KOPT-K1 (cell line): ENCODE data around the gene SLC17A7.
A peak's percentile ranks its signal among the peaks of the same experiment; 100 is the strongest.
"Not testable (repeated sequence)": the region's sequence is repeated elsewhere in the genome, so short reads cannot be mapped to it uniquely, and the experiment has no call there.

Source experiments
- H3K27ac ChIP-seq: fragments of 200-600 bp; sonication (generic); 2 replicates; pipeline ENCODE4 v1.5.1; 2016; ENCODE audit warnings: antibody characterized with exemption, mild to moderate bottlenecking, low read depth, low read length; ENCODE audit not compliant: poor library complexity, severe bottlenecking
- H3K36me3 ChIP-seq: fragments of 200-600 bp; sonication (generic); 2 replicates; pipeline ENCODE4 v1.5.1; 2017; ENCODE audit warnings: antibody characterized with exemption, mild to moderate bottlenecking, low read length, moderate library complexity; ENCODE audit not compliant: insufficient read depth
- H3K9me3 ChIP-seq: fragments of 200-600 bp; sonication (generic); 2 replicates; pipeline ENCODE4 v1.5.1; 2017; ENCODE audit warnings: antibody characterized with exemption, low read length, mild to moderate bottlenecking; ENCODE audit not compliant: insufficient read depth, poor library complexity, severe bottlenecking

SLC17A7 gene

DNA sequence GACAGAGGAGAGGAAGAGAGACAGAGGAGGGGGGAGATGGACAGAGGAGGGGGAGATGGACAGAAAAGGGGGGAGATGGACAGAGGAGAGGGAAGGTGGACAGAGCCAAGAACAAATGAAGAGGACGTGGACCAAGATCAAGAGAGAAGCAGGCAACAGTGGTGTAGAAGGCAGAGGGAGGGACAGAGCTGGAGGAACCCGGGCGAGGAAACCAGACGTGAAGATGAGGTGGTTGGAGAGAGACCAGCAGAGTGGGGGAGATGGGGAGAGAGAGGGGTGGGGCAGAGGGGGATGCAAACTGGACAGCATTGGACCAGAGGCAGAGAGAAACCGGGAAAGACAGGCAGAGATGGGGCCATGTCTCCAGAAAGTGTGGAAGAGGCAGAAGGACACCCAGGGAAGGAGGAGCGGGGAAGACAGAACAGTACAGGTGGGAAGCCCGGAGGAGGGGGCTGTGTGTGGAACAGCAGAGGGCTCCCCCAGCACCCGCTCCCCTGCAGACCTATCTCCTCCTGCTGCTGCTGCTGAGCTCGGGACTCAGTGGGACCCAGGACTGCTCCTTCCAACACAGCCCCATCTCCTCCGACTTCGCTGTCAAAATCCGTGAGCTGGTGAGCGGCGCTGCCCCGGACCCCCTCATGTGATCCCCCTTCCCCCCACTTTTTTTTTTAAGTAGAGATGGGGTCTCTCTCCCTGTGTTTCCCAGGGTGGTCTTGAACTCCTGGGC lies 34.0 kb upstream of the SLC17A7 start:
- H3K9me3 ChIP-seq: no peaks in the 10 kb centered on the region
- H3K36me3 ChIP-seq: no peaks in the 10 kb centered on the region; the same call in 1 of the 2 replicates
- peak overlapping the region; percentile 85 for H3K27ac ChIP-seq

GRCh38 chr19:49474542-49474924 lies 33.2 kb upstream of the SLC17A7 start:
- H3K36me3 ChIP-seq: no peaks in the 10 kb centered on the region
- H3K27ac ChIP-seq: peak overlapping the region; percentile 85
- H3K9me3 ChIP-seq: no peaks in the 10 kb centered on the region

- Histone ChIP-seq H3K27ac (peak within 1 kb of the TSS; percentile 85), H3K9me3 (no peaks in the 10 kb centered on the region), H3K36me3 (no peaks in the 10 kb centered on the region)
Observed at GRCh38 chr19:49473868-49474541, 32.7 kb upstream of the SLC17A7 start, which contains the start of gene FLT3LG. TSS of gene FLT3LG (plus strand) at chr19:49474215. CDS start at chr19:49474640, 425 bp downstream.

DNA sequence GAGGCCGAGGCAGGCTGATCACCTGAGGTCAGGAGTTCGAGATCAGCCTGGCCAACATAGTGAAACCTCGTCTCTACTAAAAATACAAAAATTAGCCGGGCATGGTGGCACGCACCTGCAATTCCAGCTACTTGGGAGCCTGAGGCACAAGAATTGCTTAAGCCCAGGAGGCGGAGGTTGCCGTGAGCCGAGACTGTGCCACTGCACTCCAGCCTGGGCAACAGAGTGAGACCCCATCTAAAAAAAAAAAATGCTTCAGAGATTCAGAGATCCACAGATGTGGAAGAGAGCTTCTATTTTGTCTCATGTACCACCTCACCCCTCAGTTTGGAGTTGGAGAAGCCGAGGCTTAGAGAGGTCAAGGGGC lies 32.2 kb upstream of the SLC17A7 start:
- H3K36me3 ChIP-seq, H3K9me3 ChIP-seq: not testable (repeated sequence)
- peak overlapping the region; percentile 85 for H3K27ac ChIP-seq

- peak overlapping the region; percentile 85 for H3K27ac ChIP-seq
- no peaks in the 10 kb centered on the region for H3K36me3 ChIP-seq
- no peaks in the 10 kb centered on the region for H3K9me3 ChIP-seq
Observed at GRCh38 chr19:49472936-49473335, 31.6 kb upstream of the SLC17A7 start.

GRCh38 chr19:49470615-49470978 lies 29.3 kb upstream of the SLC17A7 start:
- H3K36me3 ChIP-seq: peaks cover 13% of the 10 kb centered on the region; the same call in 1 of the 2 replicates
- no peaks in the 10 kb centered on the region for H3K9me3 ChIP-seq
- H3K27ac ChIP-seq: peak overlapping the region; percentile 65

GRCh38 chr19:49469828-49470614 lies 28.7 kb upstream of the SLC17A7 start:
- Histone ChIP-seq H3K36me3 (peaks cover 18% of the 10 kb centered on the region), H3K9me3 (no peaks in the 10 kb centered on the region), H3K27ac (peak overlapping the region; percentile 65)

- H3K27ac ChIP-seq: no peak overlapping the region
- peaks cover 27% of the 10 kb centered on the region for H3K36me3 ChIP-seq
- no peaks in the 10 kb centered on the region for H3K9me3 ChIP-seq
Observed at GRCh38 chr19:49468746-49469447, 27.6 kb upstream of the SLC17A7 start.

DNA sequence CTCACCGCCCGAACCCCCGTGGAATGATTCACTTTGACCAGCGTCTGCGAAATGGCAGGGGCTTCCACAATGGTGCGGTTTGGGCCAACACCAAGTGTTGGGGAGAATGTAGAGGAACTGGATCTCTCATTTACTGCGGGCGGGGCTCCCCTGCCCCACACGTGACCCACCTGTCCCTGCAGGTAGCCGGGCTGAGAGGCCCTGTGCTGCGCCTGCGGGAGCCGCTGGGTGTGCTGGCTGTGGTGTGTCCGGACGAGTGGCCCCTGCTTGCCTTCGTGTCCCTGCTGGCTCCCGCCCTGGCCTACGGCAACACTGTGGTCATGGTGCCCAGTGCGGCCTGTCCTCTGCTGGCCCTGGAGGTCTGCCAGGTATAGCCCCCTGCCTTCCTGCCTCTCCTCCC lies 26.9 kb upstream of the SLC17A7 start:
- Histone ChIP-seq H3K9me3 (no peaks in the 10 kb centered on the region), H3K36me3 (peaks cover 27% of the 10 kb centered on the region), H3K27ac (no peak overlapping the region)

DNA sequence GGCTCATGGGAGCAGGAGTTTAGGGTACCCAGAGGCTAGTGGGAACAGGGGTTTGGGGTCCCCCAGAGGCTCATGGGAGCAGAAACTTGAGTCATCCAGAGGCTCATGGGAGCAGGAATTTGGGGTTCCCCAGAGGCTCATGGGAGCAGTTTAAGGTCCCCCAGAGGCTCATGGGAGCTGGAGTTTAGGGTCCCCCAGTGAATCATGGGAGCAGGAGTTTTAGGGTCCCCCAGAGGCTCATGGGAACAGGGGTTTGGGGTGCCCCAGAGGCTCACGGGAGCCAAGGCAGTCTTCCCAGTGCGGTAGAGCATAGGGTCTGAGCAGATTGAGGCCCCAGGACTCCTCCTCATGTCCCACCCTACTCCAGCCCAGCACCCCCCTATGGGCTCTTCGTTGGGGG lies 24.0 kb upstream of the SLC17A7 start:
- Histone ChIP-seq H3K9me3 (no peaks in the 10 kb centered on the region), H3K27ac (no peak overlapping the region), H3K36me3 (peaks cover 32% of the 10 kb centered on the region)

DNA sequence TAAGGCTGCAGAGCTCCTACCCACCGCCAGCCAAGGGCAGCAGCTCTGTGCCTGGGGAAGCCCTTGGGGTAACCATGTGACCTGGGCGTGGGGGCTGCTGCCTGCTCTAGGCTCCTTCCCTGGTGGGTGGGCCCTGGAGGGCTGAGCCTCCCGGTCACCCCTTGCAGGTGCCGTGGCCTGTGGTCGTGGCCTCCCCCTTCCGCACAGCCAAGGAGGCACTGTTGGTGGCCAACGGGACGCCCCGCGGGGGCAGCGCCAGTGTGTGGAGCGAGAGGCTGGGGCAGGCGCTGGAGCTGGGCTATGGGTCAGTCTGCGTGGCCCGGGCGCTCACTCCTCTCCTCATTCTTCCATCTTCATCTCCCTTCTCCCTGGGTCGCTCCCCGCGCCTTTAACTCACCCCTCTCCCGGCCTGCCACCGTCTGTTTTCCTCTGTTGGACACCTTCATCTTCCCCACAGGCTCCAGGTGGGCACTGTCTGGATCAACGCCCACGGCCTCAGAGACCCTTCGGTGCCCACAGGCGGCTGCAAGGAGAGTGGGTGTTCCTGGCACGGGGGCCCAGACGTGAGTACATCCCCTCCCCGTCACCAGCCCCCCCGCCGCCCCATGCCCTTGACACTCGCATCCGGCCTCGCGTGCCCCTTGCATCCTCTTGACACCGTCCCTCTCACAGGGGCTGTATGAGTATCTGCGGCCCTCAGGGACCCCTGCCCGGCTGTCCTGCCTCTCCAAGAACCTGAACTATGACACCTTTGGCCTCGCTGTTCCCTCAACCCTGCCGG lies 22.8 kb upstream of the SLC17A7 start:
- H3K27ac ChIP-seq: no peak overlapping the region
- H3K9me3 ChIP-seq: no peaks in the 10 kb centered on the region
- H3K36me3 ChIP-seq: peaks cover 45% of the 10 kb centered on the region

DNA sequence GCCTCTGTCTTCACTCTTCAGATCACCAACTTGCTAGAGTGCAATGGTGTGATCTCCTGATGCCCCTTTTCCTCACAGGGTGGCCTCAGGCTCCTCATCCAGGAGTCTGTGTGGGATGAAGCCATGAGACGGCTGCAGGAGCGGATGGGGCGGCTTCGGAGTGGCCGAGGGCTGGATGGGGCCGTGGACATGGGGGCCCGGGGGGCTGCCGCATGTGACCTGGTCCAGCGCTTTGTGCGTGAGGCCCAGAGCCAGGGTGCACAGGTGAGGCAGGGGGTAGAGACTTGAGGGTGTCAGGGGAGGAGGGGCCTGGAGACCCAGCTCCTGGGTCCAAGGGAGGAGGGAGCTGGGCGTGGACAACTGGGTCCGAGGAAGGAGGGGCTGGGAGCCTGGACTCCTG lies 21.2 kb upstream of the SLC17A7 start:
- Histone ChIP-seq H3K27ac (no peak overlapping the region), H3K9me3 (no peaks in the 10 kb centered on the region), H3K36me3 (peaks cover 49% of the 10 kb centered on the region)

GRCh38 chr19:49461656-49462055 lies 20.3 kb upstream of the SLC17A7 start:
- Histone ChIP-seq H3K36me3 (peaks cover 48% of the 10 kb centered on the region), H3K27ac (no peak overlapping the region), H3K9me3 (no peaks in the 10 kb centered on the region)

- H3K36me3 ChIP-seq: peaks cover 49% of the 10 kb centered on the region
- H3K27ac ChIP-seq: not testable (repeated sequence)
Observed at GRCh38 chr19:49461130-49461529, 19.8 kb upstream of the SLC17A7 start.

More at GRCh38 chr19:49461130-49461529, 19.8 kb upstream of the SLC17A7 start:
- H3K9me3 ChIP-seq: not testable (repeated sequence)
